Spinal cord (tissue), 10 donors: Measurements from ENCODE around the gene HDAC9. TPM values are rescaled to one million over a fixed set of nuclear protein-coding genes. Genes with fewer than 3 reads are reported as not detected.
A peak's percentile ranks its signal among the peaks of the same experiment; 100 is the strongest.

ENCODE experiments used
- DNase-seq, 6 donors: peaks; one replicate each; pipeline versions ENCODE4 v3.0.0 to v3.0.0-alpha.2; 2013 to 2015; ENCODE audit warnings: low spot score in 6 of 6, low read depth in 4 of 6
- H3K27ac ChIP-seq: one replicate; pipeline ENCODE4 v1.5.1; 2013; ENCODE audit warnings: low read depth, low read length, control low read depth
- H3K27me3 ChIP-seq: one replicate; pipeline ENCODE4 v1.6.1; 2013; ENCODE audit warnings: low read length; ENCODE audit not compliant: control insufficient read depth, insufficient read depth
- H3K36me3 ChIP-seq: one replicate; pipeline ENCODE4 v1.6.1; 2013; ENCODE audit warnings: low read length; ENCODE audit not compliant: control insufficient read depth, insufficient read depth
- H3K4me1 ChIP-seq: one replicate; pipeline ENCODE4 v1.6.1; 2013; ENCODE audit warnings: low read length; ENCODE audit not compliant: control insufficient read depth, insufficient read depth
- H3K4me3 ChIP-seq: one replicate; pipeline ENCODE4 v1.5.1; 2013; ENCODE audit warnings: low read depth, low read length, control low read depth
- H3K9me3 ChIP-seq: one replicate; pipeline ENCODE4 v1.6.1; 2013; ENCODE audit warnings: low read length; ENCODE audit not compliant: control insufficient read depth, insufficient read depth
- WGBS: methylation state at CpG from one replicate; pipeline ENCODE4 v1.1.5; 2013; ENCODE audit warnings: missing lambda C conversion rate; ENCODE audit not compliant: insufficient coverage; 5-methylcytosine and 5-hydroxymethylcytosine counted together
- polyA plus RNA-seq, 2 donors: library from polyadenylated mRNA; unstranded; fragments of 120-200 nt; gene quantifications; one replicate each; pipeline ENCODE4 v1.2.1, GENCODE V29; 2013; ENCODE audit not compliant: insufficient read length in 2 of 2
- total RNA-seq, 2 donors: library from RNA; depleted of rRNA in 1 of 2; stranded (reverse); fragments of 120-200 nt in 1 of 2; fragments of >200 nt in 1 of 2; gene quantifications; one replicate each; pipeline versions ENCODE4 v1.2.3 to v1.2.4, GENCODE V29; 2013 to 2014
- donor health status: healthy.

The HDAC9 gene
- total and polyA plus RNA-seq, 4 donors = 21.4 to 58.5 (median 29.3) TPM

GRCh38 chr7:18559756-18560155 lies 64.2 kb downstream of the HDAC9 start:
- no peaks in the 10 kb centered on the region for H3K27me3 ChIP-seq

DNA sequence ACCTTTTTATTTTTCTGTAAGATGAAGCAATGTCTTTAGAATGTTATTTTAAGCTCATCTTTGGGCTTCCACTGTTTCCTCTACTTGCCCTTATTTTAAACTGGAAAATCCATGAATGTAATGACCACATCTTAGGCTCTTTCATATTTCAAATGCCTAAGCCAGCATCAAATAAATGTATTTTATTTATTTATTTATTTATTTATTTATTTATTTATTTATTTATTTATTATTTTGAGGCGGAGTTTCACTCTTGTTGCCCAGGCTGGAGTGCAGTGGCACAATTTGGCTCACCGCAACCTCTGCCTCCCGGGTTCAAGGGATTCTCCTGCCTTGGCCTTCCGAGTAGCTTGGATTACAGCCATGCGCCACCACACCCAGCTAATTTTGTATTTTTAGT lies 69.2 kb downstream of the HDAC9 start:
- no peak overlapping the region for H3K4me3 ChIP-seq
- no peaks in the 10 kb centered on the region for H3K9me3 ChIP-seq
- no peak for DNase-seq
- no peak overlapping the region for H3K27ac ChIP-seq
- 98% methylated on average over 4 of the region's 5 CpGs for WGBS
- no peaks in the 10 kb centered on the region for H3K4me1 ChIP-seq
- H3K36me3 ChIP-seq = no peaks in the 10 kb centered on the region
- no peaks in the 10 kb centered on the region for H3K27me3 ChIP-seq

More at GRCh38 chr7:18559756-18560155, 64.2 kb downstream of the HDAC9 start:
- Histone ChIP-seq H3K9me3 (no peaks in the 10 kb centered on the region), H3K36me3 (no peaks in the 10 kb centered on the region), H3K4me1 (no peaks in the 10 kb centered on the region), H3K4me3 (no peak overlapping the region), H3K27ac (no peak overlapping the region)
- no peak for DNase-seq

DNA sequence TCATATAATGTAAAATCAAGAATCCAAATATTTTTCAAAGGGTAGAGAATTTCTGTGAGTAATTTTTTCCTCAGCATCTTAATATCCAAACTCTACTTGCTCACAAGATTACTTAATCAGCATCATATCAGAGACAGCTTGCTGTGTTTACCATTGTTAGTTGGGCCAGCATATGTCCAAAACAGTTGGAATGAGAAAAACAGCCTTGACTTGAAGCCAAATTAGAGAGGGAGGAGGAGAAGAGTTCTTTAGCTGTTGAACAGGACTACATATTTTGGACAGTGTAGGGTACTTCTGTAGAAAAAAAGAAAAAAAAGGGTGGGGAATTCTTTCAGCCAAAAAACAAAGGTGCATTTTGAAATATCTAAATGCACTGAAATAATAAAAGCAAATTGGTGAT lies 69.8 kb downstream of the HDAC9 start:
- DNase-seq = peak in 2 of 6 donors; percentile 65 to 83
- H3K4me3 ChIP-seq = no peak overlapping the region

DNA sequence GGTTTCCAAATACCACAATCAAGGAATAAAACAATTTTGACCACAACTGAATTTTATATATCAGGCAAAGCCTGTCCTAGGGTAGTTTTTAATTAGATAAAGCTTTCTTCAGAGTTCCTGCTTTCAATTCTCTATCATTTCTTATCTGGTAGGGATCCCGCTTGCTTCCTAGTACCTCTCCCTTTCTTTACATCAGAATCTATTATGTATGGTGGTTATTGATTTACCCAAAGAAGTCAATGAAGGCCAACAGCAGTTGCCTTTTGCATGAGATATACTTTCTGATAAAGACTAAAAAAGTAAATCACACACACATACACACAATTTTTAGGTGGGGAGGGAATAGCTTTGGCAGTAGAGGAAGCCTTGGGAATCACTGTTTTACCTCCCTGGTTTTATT lies 70.7 kb downstream of the HDAC9 start:
- no peak for DNase-seq
- no peak overlapping the region for H3K27ac ChIP-seq
- no CpG with 5 or more reads among the region's 1 CpG for WGBS
- H3K36me3 ChIP-seq = no peaks in the 10 kb centered on the region
- no peak overlapping the region for H3K4me3 ChIP-seq
- H3K9me3 ChIP-seq = no peaks in the 10 kb centered on the region
- H3K4me1 ChIP-seq = no peaks in the 10 kb centered on the region
- H3K27me3 ChIP-seq = no peaks in the 10 kb centered on the region

More for the DNA sequence above, 69.8 kb downstream of the HDAC9 start:
- Histone ChIP-seq H3K27me3 (no peaks in the 10 kb centered on the region), H3K27ac (no peak overlapping the region), H3K9me3 (no peaks in the 10 kb centered on the region), H3K4me1 (no peaks in the 10 kb centered on the region), H3K36me3 (no peaks in the 10 kb centered on the region)

DNA sequence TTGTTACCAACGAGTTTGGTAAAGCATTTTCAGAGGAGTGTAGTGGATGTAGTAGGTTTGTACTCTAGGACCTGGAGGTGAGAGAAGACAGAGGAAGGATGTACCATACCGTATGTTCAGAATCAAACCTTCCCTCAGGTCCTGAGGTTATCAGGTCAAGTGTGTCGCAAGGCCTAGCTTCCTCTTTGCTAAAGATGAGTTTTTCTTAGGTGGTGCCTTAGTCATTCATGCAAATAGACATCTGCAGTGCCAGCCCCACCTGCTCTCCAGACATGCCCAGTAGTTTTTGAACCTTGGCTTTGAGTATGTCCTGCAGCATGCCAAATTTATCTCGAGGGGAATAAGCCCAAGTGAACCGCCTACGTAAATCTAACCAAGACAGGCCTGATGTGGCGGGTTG lies 71.3 kb downstream of the HDAC9 start:
- WGBS = 100% methylated on average over 1 of the region's 7 CpGs
- no peak overlapping the region for H3K4me3 ChIP-seq
- H3K27ac ChIP-seq = no peak overlapping the region
- no peak for DNase-seq
- H3K4me1 ChIP-seq = no peaks in the 10 kb centered on the region
- H3K9me3 ChIP-seq = no peaks in the 10 kb centered on the region
- H3K36me3 ChIP-seq = no peaks in the 10 kb centered on the region
- H3K27me3 ChIP-seq = no peaks in the 10 kb centered on the region

DNA sequence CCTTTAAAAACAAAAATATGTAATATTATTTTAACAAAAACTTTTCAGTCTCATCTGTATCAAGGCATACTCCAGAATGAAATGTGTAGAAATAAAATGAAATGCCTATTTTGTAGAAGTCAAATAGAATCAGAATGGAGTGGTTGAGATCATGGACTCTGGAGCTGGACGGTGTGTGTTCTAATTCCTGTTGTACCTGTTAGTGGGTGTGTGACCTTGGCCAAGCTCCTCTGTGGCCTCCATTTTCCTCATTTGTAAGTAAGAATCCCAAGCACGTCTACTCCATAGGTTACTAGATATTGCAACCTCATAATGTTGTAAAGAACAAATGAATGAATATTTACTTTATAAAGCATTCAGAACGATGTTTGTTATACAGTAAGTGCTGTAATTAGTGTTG lies 74.9 kb downstream of the HDAC9 start:
- Histone ChIP-seq H3K27me3 (no peaks in the 10 kb centered on the region), H3K9me3 (no peaks in the 10 kb centered on the region)
- WGBS = 60% methylated on average over 1 of the region's 3 CpGs

DNA sequence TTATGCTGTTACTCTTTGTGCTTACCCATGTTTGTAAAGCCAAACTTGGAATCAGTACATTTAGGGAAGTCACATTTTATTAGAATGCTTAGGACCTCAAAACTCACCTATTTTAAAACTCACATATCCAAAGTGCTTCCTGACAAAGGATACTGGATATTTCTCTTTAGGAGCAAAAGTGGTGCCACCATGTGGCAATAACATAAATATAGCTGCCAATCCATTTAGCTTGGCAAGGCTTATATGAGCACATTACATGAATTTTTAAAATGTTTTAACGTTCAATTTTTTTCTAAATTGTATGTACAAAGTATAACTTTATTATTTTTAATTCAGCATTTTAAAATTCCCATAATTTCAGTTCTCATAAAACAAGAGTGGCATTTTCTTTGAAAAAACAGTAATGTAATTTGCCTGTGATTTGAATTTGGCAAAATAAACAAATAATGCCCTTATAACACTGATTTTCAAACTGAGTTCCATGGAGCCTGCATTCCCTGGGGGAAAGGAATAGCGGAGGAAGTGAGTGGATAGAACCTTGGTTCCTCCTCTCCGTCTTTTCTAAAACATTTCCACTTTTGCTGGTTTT lies 75.4 kb downstream of the HDAC9 start:
- Histone ChIP-seq H3K27me3 (no peaks in the 10 kb centered on the region), H3K36me3 (peaks cover 10% of the 10 kb centered on the region), H3K4me3 (no peak overlapping the region), H3K9me3 (no peaks in the 10 kb centered on the region), H3K27ac (no peak overlapping the region), H3K4me1 (no peaks in the 10 kb centered on the region)
- peak in 2 of 6 donors; percentile 79 to 89 for DNase-seq
- no CpG with 5 or more reads among the region's 3 CpGs for WGBS

More for the DNA sequence above, 74.9 kb downstream of the HDAC9 start:
- Histone ChIP-seq H3K4me3 (no peak overlapping the region), H3K36me3 (peaks cover 10% of the 10 kb centered on the region), H3K27ac (no peak overlapping the region), H3K4me1 (no peaks in the 10 kb centered on the region)
- no peak for DNase-seq

DNA sequence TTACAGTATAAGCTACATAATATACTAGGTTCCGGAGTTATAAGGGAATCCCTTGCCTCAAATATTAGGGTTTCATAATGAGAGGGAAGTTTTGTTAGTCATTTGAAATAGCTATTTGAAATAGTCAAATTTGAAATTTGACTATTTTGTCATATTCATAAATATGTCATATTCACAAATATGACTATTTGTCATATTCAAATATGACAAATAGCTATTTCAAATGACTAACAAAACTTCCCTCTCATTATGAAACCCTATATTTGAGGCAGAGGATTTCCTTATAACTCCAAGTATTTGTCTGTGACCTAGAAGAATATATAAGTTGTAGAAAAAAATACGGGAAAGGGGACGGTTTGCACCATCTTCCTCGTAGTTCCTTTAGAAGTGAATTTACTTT lies 76.6 kb downstream of the HDAC9 start:
- Histone ChIP-seq H3K36me3 (peaks cover 10% of the 10 kb centered on the region), H3K9me3 (no peaks in the 10 kb centered on the region), H3K27me3 (no peaks in the 10 kb centered on the region), H3K4me3 (no peak overlapping the region), H3K27ac (no peak overlapping the region), H3K4me1 (no peaks in the 10 kb centered on the region)
- no CpG with 5 or more reads among the region's 4 CpGs for WGBS
- DNase-seq = no peak

- Histone ChIP-seq H3K27ac (no peak overlapping the region), H3K27me3 (no peaks in the 10 kb centered on the region), H3K9me3 (no peaks in the 10 kb centered on the region), H3K4me3 (no peak overlapping the region), H3K36me3 (peaks cover 10% of the 10 kb centered on the region), H3K4me1 (no peaks in the 10 kb centered on the region)
- no peak for DNase-seq
- no CpG with 5 or more reads among the region's 1 CpG for WGBS
These were observed 77.3 kb downstream of the HDAC9 start for GRCh38 chr7:18572885-18573284.

DNA sequence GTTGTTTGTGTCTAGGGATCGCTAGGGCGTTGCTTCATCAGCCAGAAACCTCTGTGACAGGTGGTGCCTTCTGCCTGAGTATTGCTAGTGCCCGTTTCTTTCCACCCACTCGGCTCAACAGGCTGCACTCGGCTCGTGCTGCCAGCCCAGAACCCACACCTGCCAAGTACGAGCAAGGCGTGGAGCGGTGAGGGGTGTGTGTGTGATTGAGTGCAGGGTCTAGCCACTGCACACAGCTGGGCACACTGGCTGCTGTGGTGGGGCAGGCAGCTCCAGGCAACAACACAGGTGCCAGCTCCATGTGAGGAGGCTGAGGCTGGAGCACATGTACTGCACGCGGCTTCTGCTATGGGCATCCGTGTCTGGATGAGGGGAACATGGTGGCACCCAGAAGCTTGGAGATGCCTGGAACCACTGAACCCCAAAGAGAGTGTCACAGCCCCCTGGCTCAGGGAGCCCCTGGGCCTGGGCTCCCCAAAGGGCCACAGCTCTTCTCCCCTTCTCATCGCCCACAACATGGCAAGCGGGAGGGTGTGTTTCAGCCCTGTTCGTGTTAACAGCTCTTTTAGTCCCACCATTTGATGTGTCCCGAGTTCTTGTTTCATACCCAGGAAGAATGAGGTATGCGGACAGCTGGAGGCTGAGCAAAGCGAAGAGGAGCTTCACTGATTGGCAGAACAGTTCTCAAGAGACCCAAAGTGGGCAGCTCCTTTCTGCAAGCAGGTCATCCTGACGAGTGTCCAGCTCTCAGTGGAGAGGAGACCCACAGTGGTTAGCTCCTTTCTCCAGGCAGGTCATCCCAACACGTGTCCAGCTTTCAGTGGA lies 78.1 kb downstream of the HDAC9 start:
- no peak overlapping the region for H3K4me3 ChIP-seq
- no peaks in the 10 kb centered on the region for H3K27me3 ChIP-seq
- no peaks in the 10 kb centered on the region for H3K4me1 ChIP-seq
- 91% methylated on average over 18 of the region's 20 CpGs for WGBS
- H3K27ac ChIP-seq = no peak overlapping the region
- peaks cover 10% of the 10 kb centered on the region for H3K36me3 ChIP-seq
- DNase-seq = no peak
- no peaks in the 10 kb centered on the region for H3K9me3 ChIP-seq
